HL-60 (cell line): ENCODE results near the gene BCL11B.

Experiments
- CTCF ChIP-seq: IDR thresholded peaks from one replicate; pipeline ENCODE4 v1.5.1; 2011; ENCODE audit warnings: low read length, control low read depth, inconsistent platforms; ENCODE audit not compliant: insufficient read depth
- GABPA ChIP-seq: IDR thresholded peaks from 2 replicates; pipeline ENCODE4 v1.6.1; 2012; ENCODE audit warnings: low read depth
- POLR2AphosphoS5 ChIP-seq: IDR thresholded peaks from 2 replicates; pipeline ENCODE4 v1.6.1; 2012; ENCODE audit warnings: low read depth
- TF ChIP-seq, protein P1 (sequence below): IDR thresholded peaks from 2 replicates; pipeline ENCODE4 v1.6.1; 2012; ENCODE audit warnings: low read depth; ENCODE audit not compliant: insufficient replicate concordance

GRCh38 chr14:99214701-99215100 lies 57.3 kb downstream of the BCL11B start:
- no peak for TF ChIP-seq POLR2AphosphoS5
- no peak for TF ChIP-seq CTCF
- TF ChIP-seq GABPA: no peak
- TF ChIP-seq, protein P1, sequence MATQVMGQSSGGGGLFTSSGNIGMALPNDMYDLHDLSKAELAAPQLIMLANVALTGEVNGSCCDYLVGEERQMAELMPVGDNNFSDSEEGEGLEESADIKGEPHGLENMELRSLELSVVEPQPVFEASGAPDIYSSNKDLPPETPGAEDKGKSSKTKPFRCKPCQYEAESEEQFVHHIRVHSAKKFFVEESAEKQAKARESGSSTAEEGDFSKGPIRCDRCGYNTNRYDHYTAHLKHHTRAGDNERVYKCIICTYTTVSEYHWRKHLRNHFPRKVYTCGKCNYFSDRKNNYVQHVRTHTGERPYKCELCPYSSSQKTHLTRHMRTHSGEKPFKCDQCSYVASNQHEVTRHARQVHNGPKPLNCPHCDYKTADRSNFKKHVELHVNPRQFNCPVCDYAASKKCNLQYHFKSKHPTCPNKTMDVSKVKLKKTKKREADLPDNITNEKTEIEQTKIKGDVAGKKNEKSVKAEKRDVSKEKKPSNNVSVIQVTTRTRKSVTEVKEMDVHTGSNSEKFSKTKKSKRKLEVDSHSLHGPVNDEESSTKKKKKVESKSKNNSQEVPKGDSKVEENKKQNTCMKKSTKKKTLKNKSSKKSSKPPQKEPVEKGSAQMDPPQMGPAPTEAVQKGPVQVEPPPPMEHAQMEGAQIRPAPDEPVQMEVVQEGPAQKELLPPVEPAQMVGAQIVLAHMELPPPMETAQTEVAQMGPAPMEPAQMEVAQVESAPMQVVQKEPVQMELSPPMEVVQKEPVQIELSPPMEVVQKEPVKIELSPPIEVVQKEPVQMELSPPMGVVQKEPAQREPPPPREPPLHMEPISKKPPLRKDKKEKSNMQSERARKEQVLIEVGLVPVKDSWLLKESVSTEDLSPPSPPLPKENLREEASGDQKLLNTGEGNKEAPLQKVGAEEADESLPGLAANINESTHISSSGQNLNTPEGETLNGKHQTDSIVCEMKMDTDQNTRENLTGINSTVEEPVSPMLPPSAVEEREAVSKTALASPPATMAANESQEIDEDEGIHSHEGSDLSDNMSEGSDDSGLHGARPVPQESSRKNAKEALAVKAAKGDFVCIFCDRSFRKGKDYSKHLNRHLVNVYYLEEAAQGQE: no peak
